GM06990 (cell line): ENCODE results near the gene PAMR1.

Experiments used
- DNase-seq: peaks from one replicate; pipeline ENCODE4 v3.0.0-alpha.2; 2011; ENCODE audit not compliant: insufficient read length; ENCODE audit errors: extremely low read depth
- H3K27me3 ChIP-seq: replicated peaks from 2 replicates; pipeline ENCODE4 v1.6.0; 2011; ENCODE audit warnings: low read length; ENCODE audit not compliant: control insufficient read depth, insufficient read depth
- H3K36me3 ChIP-seq: 2 replicates; pipeline ENCODE4 v1.5.1; 2011; ENCODE audit warnings: low read length; ENCODE audit not compliant: control insufficient read depth, insufficient read depth
- H3K4me3 ChIP-seq: replicated peaks from 2 replicates; pipeline ENCODE4 v1.5.1; 2011; ENCODE audit warnings: low read depth, mild to moderate bottlenecking, control low read depth, low read length
- TF ChIP-seq, protein P1 (sequence below): IDR thresholded peaks from 2 replicates; pipeline ENCODE4 v1.5.1; 2011; ENCODE audit warnings: low read length, control low read depth, mild to moderate bottlenecking, inconsistent platforms; ENCODE audit not compliant: insufficient read depth, poor library complexity, severe bottlenecking

The PAMR1 gene

DNA sequence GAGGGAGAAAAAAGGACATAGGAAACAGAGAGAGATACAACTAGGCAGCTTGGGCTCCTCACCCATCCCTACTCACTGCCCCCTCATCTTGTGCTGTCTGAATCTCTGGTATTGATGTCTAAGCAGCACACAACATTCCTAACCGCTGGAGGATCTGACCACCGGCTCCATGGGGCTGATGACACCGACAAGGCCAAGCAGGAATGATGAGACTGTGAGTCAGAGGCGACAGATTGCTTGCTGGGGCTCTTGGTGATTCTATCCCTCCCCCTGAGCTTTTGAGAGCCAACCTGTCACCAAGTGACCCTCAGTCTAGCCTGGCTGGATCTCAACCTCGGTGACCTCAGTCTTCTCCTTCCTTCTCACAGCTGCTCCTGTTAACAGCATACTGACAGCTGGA, 13.8 kb downstream of the PAMR1 start:
- H3K36me3 ChIP-seq, result no peaks in the 10 kb centered on the region
- H3K4me3 ChIP-seq, result no peak overlapping the region
- DNase-seq, result no peak
- TF ChIP-seq, protein P1, sequence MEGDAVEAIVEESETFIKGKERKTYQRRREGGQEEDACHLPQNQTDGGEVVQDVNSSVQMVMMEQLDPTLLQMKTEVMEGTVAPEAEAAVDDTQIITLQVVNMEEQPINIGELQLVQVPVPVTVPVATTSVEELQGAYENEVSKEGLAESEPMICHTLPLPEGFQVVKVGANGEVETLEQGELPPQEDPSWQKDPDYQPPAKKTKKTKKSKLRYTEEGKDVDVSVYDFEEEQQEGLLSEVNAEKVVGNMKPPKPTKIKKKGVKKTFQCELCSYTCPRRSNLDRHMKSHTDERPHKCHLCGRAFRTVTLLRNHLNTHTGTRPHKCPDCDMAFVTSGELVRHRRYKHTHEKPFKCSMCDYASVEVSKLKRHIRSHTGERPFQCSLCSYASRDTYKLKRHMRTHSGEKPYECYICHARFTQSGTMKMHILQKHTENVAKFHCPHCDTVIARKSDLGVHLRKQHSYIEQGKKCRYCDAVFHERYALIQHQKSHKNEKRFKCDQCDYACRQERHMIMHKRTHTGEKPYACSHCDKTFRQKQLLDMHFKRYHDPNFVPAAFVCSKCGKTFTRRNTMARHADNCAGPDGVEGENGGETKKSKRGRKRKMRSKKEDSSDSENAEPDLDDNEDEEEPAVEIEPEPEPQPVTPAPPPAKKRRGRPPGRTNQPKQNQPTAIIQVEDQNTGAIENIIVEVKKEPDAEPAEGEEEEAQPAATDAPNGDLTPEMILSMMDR, result no peak
- peaks cover 5% of the 10 kb centered on the region; the same call in 1 of the 2 replicates for H3K27me3 ChIP-seq

DNA sequence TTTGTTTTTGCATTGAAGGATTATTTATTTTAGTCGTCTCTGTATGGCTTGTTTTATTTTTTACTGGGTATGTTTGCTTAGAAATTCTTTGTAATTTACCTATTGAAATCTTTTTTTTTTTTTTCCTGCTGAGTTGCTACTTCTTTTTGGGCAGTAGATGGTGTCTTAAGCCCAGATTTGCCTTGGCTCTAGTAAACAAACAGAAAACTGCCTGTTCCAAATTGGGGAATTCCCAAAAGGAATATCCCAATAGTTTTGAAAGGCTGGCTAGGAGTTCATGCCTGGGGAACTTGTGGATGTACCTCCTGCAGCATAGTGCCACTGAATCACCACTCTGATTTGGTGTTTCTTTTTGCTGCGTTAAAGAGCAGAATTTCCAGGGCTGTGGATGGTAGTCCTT, 17.7 kb downstream of the PAMR1 start:
- Histone ChIP-seq H3K36me3 (no peaks in the 10 kb centered on the region), H3K27me3 (peaks cover 3% of the 10 kb centered on the region; the same call in 1 of the 2 replicates), H3K4me3 (no peak overlapping the region)
- TF ChIP-seq, protein P1, result no peak
- DNase-seq, result no peak

DNA sequence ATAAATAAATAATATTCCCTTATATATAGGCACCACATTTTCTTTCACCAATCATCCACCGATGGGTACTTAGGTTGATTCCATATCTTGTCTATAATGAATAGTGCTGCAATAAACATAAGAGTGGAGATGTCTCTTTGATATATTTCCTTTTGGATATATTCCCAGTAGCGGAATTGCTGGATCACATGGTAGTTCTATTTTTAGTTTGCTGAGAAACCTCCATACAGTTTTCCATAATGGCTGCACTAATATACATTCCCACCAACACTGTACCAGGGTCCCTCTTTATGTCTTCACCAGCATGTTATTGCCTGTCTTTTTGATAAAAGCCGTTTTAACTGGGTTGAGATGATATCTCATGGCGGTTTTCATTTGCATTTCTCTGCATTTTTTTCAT, 23.6 kb downstream of the PAMR1 start:
- DNase-seq, result no peak
- Histone ChIP-seq H3K27me3 (no peaks in the 10 kb centered on the region), H3K4me3 (no peak overlapping the region), H3K36me3 (no peaks in the 10 kb centered on the region)
- TF ChIP-seq, protein P1, result no peak

DNA sequence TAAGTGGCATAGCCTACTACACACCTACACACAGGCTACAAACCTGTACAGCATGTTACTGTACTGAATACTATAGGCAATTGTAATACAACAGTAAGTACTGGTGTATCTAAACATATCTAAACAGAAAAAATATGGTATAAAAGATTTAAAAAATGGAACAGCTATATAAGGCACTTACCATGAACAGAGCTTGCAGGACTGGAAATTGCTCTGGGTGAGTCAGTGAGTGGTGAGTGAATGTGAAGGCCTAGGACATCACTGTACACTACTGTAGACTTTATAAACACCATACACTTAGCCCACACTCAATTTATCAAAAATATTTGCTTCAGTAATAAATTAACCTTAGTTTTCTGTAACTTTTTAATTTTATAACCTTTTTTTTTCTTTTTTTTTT, 24.7 kb downstream of the PAMR1 start:
- no peak overlapping the region for H3K4me3 ChIP-seq
- TF ChIP-seq, protein P1, result no peak
- no peaks in the 10 kb centered on the region for H3K36me3 ChIP-seq
- no peak for DNase-seq
- no peaks in the 10 kb centered on the region for H3K27me3 ChIP-seq

- H3K4me3 ChIP-seq, result no peak overlapping the region
- DNase-seq, result no peak
- peaks cover 1% of the 10 kb centered on the region; the same call in 1 of the 2 replicates for H3K27me3 ChIP-seq
- H3K36me3 ChIP-seq, result no peaks in the 10 kb centered on the region
- TF ChIP-seq, protein P1, result no peak
Observed at GRCh38 chr11:35496416-35496815, 29.0 kb downstream of the PAMR1 start.

GRCh38 chr11:35494957-35495490, 30.4 kb downstream of the PAMR1 start:
- Histone ChIP-seq H3K4me3 (no peak overlapping the region), H3K27me3 (peaks cover 1% of the 10 kb centered on the region; the same call in 1 of the 2 replicates), H3K36me3 (no peaks in the 10 kb centered on the region)
- TF ChIP-seq, protein P1, result no peak
- DNase-seq, result no peak
